Measurements from ENCODE around the gene NAV3. TPM values are rescaled to one million over a fixed set of nuclear protein-coding genes. Genes with fewer than 3 reads are reported as not detected.

NAV3 gene
- total and polyA plus RNA-seq, 2 experiments from 2014 or later: 4.0 to 12.0 TPM

DNA sequence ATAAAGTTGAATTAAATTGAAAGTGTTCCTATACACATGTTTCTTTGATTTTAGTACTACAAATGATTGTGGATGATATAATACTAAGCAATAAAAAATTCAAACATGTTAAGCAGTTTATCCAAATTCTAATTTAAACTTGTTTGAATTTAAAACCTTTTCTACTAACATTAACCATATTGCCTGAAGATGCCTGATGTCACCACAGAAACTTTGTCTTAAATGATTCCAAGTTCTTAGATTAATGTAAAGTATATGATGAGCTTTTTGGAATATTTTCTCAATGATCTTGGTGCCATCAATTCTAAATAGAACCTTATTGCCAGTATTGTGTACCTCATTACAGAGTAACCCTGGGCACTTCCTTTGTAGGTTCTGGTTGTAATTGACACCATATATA, 259.6 kb downstream of the NAV3 start:
- Histone ChIP-seq H3K4me2 (no peak overlapping the region), H3K4me3 (no peak overlapping the region), H4K20me1 (replicated peaks; ENCODE audit: insufficient read depth) (no peaks in the 10 kb centered on the region), H3K27me3 (ENCODE audit: insufficient read depth) (no peaks in the 10 kb centered on the region), H3K9me2 (ENCODE audit: insufficient read depth) (no peaks in the 10 kb centered on the region), H3K4me1 (ENCODE audit: insufficient read depth) (no peaks in the 10 kb centered on the region), H3K79me2 (replicated peaks; ENCODE audit: insufficient read depth) (no peaks in the 10 kb centered on the region), H3F3A (replicated peaks; ENCODE audit: low read depth) (no peaks in the 10 kb centered on the region), H2AFZ (no peak overlapping the region), H3K36me3 (ENCODE audit: insufficient read depth) (no peaks in the 10 kb centered on the region), H3K27ac (ENCODE audit: low read depth) (no peak overlapping the region)
- no peak for ATAC-seq
- H3K27ac Mint-ChIP-seq: no peak overlapping the region
- TF ChIP-seq ZNF331 (CRISPR knock-in tag; IDR thresholded peaks at IDR 0.05; ENCODE audit: low read depth) (no peak), CREB1 (CRISPR knock-in tag; IDR thresholded peaks at IDR 0.05; ENCODE audit: low read depth) (no peak), POLR2AphosphoS5 (IDR thresholded peaks at IDR 0.05; ENCODE audit: low read depth) (no peak), ZNF114 (CRISPR knock-in tag; IDR thresholded peaks at IDR 0.05) (no peak), STAT1 (IDR thresholded peaks at IDR 0.05; ENCODE audit: unreplicated experiment) (no peak)
- TF ChIP-seq, protein P1, sequence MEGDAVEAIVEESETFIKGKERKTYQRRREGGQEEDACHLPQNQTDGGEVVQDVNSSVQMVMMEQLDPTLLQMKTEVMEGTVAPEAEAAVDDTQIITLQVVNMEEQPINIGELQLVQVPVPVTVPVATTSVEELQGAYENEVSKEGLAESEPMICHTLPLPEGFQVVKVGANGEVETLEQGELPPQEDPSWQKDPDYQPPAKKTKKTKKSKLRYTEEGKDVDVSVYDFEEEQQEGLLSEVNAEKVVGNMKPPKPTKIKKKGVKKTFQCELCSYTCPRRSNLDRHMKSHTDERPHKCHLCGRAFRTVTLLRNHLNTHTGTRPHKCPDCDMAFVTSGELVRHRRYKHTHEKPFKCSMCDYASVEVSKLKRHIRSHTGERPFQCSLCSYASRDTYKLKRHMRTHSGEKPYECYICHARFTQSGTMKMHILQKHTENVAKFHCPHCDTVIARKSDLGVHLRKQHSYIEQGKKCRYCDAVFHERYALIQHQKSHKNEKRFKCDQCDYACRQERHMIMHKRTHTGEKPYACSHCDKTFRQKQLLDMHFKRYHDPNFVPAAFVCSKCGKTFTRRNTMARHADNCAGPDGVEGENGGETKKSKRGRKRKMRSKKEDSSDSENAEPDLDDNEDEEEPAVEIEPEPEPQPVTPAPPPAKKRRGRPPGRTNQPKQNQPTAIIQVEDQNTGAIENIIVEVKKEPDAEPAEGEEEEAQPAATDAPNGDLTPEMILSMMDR (conservative IDR thresholded peaks at IDR 0.05; ENCODE audit: low read depth in 2 of 2): no peak
- H3K4me3 Mint-ChIP-seq: no peak overlapping the region
- no peak for DNase-seq (ENCODE audit: low spot score)
- no peaks in the 10 kb centered on the region for H3K36me3 Mint-ChIP-seq (ENCODE audit: low read depth)
- H3K27me3 Mint-ChIP-seq (ENCODE audit: insufficient read depth, low read depth, poor library complexity): no peaks in the 10 kb centered on the region
- H3K4me1 Mint-ChIP-seq: no peaks in the 10 kb centered on the region
- H3K9me3 Mint-ChIP-seq: no peaks in the 10 kb centered on the region

DNA sequence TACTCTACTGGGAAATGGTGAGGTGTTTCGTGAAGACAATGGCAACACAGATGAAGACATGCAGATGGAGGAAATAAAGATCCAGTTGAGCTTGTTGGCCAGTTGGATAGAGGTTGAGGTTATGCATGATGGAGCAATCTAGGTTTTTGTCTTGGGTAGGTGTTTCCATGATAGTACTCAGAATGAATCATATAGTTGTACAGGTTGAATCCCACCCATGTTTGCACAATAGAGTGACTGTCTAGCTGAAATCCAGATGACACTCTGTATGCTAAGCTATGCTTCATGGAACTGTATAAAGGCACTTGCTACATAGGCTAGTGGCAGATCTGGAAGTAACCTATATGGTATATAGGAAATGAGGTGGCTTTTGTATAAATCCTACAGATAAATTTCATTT, 264.9 kb downstream of the NAV3 start:
- H3K36me3 ChIP-seq (ENCODE audit: insufficient read depth): no peaks in the 10 kb centered on the region
- no peak for ATAC-seq
- TF ChIP-seq CREB1 (CRISPR knock-in tag; IDR thresholded peaks at IDR 0.05; ENCODE audit: low read depth) (no peak), ZNF114 (CRISPR knock-in tag; IDR thresholded peaks at IDR 0.05) (no peak), JUNB (IDR thresholded peaks at IDR 0.05; ENCODE audit: unreplicated experiment) (no peak), EZH2phosphoT487 (IDR thresholded peaks at IDR 0.05; ENCODE audit: unreplicated experiment) (no peak), NANOG (IDR thresholded peaks at IDR 0.05; ENCODE audit: borderline replicate concordance) (no peak)
- TF ChIP-seq, protein P1 (conservative IDR thresholded peaks at IDR 0.05; ENCODE audit: low read depth in 2 of 2): no peak
- TF ChIP-seq, protein P2, sequence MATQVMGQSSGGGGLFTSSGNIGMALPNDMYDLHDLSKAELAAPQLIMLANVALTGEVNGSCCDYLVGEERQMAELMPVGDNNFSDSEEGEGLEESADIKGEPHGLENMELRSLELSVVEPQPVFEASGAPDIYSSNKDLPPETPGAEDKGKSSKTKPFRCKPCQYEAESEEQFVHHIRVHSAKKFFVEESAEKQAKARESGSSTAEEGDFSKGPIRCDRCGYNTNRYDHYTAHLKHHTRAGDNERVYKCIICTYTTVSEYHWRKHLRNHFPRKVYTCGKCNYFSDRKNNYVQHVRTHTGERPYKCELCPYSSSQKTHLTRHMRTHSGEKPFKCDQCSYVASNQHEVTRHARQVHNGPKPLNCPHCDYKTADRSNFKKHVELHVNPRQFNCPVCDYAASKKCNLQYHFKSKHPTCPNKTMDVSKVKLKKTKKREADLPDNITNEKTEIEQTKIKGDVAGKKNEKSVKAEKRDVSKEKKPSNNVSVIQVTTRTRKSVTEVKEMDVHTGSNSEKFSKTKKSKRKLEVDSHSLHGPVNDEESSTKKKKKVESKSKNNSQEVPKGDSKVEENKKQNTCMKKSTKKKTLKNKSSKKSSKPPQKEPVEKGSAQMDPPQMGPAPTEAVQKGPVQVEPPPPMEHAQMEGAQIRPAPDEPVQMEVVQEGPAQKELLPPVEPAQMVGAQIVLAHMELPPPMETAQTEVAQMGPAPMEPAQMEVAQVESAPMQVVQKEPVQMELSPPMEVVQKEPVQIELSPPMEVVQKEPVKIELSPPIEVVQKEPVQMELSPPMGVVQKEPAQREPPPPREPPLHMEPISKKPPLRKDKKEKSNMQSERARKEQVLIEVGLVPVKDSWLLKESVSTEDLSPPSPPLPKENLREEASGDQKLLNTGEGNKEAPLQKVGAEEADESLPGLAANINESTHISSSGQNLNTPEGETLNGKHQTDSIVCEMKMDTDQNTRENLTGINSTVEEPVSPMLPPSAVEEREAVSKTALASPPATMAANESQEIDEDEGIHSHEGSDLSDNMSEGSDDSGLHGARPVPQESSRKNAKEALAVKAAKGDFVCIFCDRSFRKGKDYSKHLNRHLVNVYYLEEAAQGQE (IDR thresholded peaks at IDR 0.05; ENCODE audit: unreplicated experiment): no peak

More for the DNA sequence above, 264.9 kb downstream of the NAV3 start:
- Histone ChIP-seq H3K27me3 (ENCODE audit: insufficient read depth) (no peaks in the 10 kb centered on the region), H3K4me1 (ENCODE audit: insufficient read depth) (no peaks in the 10 kb centered on the region), H3K79me2 (replicated peaks; ENCODE audit: insufficient read depth) (no peaks in the 10 kb centered on the region), H3K9me2 (ENCODE audit: insufficient read depth) (no peaks in the 10 kb centered on the region), H3K27ac (ENCODE audit: low read depth) (no peak overlapping the region), H2AFZ (no peak overlapping the region), H3K4me3 (no peak overlapping the region), H4K20me1 (replicated peaks; ENCODE audit: insufficient read depth) (no peaks in the 10 kb centered on the region), H3K4me2 (no peak overlapping the region), H3F3A (replicated peaks; ENCODE audit: low read depth) (no peaks in the 10 kb centered on the region)
- Mint-ChIP-seq H3K4me1 (no peaks in the 10 kb centered on the region), H3K9me3 (no peaks in the 10 kb centered on the region), H3K36me3 (ENCODE audit: low read depth) (no peaks in the 10 kb centered on the region), H3K27ac (no peak overlapping the region), H3K4me3 (no peak overlapping the region), H3K27me3 (ENCODE audit: insufficient read depth, low read depth, poor library complexity) (no peaks in the 10 kb centered on the region)
- no peak for DNase-seq (ENCODE audit: low spot score)
